ENCODE results near the gene RBFOX2.
A peak's percentile ranks its signal among the peaks of the same experiment; 100 is the strongest.
"Not testable (repeated sequence)": the region's sequence is repeated elsewhere in the genome, so short reads cannot be mapped to it uniquely, and the experiment has no call there.

Gene RBFOX2

DNA sequence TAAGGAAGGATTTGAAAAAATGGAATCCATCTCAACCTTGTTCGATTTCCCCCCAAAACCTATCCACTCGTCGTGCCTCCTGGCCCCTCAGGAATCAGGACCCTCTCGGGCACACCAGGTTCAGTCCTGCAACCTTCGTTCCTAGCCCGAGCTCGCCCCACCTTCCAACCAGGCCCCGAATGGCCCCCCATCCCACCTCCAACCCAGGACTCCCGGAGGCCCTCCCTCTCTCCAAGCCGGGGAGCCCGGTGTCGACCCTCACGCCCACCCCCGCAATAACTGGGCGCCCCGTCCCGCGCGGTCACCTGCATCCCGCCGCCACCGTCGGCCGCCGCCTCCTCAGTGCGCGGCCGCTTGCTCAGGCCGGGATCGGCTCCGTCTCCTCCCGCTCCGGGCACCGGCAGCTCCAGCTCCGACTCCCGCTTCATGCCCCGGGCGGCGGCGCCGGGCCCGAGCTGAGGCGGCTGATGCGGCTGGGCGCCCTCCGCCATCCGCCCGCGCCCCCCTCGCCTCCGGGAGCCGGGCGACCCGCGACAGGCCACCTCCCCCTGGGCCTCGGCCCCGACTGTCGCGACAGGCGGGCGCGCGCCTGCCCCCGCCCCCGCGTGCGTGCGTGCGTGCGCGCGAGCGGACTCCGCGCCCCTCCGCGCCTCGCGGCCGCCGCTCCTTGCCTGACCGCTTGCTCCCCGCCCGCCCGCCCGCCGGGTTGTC is 534 bp downstream of the RBFOX2 start:
- Mint-ChIP-seq H3K27me3 (peaks cover 61% of the 10 kb centered on the region), H3K4me3 (peak overlapping the region; percentile 64), H3K36me3 (no peaks in the 10 kb centered on the region), H3K4me1 (peaks cover 14% of the 10 kb centered on the region), H3K27ac (peak overlapping the region; percentile 2), H3K9me3 (no peaks in the 10 kb centered on the region)
- DNase-seq, result no peak
- CTCF ChIA-PET, result interaction anchor here (0.6 to 1.8 kb wide), 4 partner anchors 38 to 1656 kb away, joined by 3 to 13 read pairs (median 4); no protein-coding TSS in a partner anchor

DNA sequence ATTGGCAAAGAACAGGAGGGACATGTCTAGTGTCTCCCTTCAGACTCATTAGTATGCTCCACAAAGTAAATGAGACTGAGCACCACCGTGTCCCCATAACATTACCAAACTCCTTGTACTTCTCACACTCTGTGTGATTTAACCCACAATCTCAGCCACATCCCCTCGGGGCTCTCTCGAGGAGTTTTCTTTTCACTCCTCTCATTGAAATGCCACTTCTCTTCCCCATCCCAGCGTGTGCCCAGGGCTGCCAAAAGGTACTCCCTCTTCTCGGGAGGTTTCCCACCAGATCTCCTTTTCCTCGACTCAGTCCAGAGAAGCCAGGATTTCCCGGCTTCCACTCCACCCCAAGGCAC is 1.1 kb downstream of the RBFOX2 start:
- no peaks in the 10 kb centered on the region for H3K36me3 Mint-ChIP-seq
- CTCF ChIA-PET, result interaction anchor here (0.6 to 1.2 kb wide), 2 partner anchors 38 to 1655 kb away, joined by 3 read pairs; no protein-coding TSS in a partner anchor
- H3K9me3 Mint-ChIP-seq, result no peaks in the 10 kb centered on the region
- peaks cover 56% of the 10 kb centered on the region for H3K27me3 Mint-ChIP-seq
- peaks cover 14% of the 10 kb centered on the region for H3K4me1 Mint-ChIP-seq
- peak overlapping the region; percentile 64 for H3K4me3 Mint-ChIP-seq
- no peak for DNase-seq
- peak overlapping the region; percentile 2 for H3K27ac Mint-ChIP-seq

DNA sequence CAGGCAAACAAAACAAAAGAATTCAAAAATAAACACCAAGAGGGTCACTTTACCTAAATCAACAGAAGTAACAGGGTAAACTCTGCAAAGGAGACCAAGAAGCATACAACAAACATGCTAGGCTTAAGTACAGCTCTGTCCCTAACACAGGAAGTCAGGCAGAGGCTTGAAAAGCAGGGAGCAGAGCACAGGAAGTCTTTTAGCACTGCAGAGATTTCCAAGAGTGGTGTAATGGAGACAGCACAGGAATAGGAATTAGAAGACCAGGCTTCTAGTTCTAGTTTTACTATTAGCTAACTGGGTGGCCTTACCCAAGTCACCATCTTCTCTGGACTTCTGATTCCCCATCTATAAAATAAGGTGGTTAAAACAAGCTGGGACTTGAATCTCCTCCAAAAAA is 1.9 kb downstream of the RBFOX2 start:
- DNase-seq, result no peak

DNA sequence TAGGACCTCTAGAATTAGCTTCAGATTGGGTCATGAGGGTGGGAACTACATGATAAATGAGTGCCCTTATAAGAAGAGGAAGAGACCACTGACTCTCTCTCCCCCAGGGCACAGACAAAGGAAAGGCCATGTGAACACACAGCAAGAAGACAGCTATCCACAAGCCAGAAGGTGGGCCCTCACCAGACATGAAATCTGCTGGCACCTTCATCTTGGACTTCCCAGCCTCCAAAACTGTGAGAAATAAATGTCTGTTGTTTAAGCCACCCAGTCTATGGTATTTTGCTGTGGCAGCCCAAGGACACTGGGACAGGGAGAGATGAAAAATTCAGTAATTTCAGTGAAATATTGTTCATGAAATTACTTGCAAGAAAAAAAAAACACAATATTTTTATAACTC is 5.9 kb downstream of the RBFOX2 start:
- H3K4me3 Mint-ChIP-seq, result no peak overlapping the region
- H3K27ac Mint-ChIP-seq, result no peak overlapping the region
- CTCF ChIA-PET, result interaction anchor here (1.6 kb wide), 1 partner anchor 43 kb away, joined by 4 read pairs; no protein-coding TSS in a partner anchor
- no peaks in the 10 kb centered on the region for H3K36me3 Mint-ChIP-seq
- DNase-seq, result no peak
- H3K9me3 Mint-ChIP-seq, result no peaks in the 10 kb centered on the region
- peaks cover 22% of the 10 kb centered on the region for H3K27me3 Mint-ChIP-seq
- peaks cover 9% of the 10 kb centered on the region for H3K4me1 Mint-ChIP-seq

More for the DNA sequence above, 1.9 kb downstream of the RBFOX2 start:
- Mint-ChIP-seq H3K4me3 (no peak overlapping the region), H3K9me3 (no peaks in the 10 kb centered on the region), H3K27me3 (peaks cover 48% of the 10 kb centered on the region), H3K27ac (no peak overlapping the region), H3K36me3 (no peaks in the 10 kb centered on the region), H3K4me1 (peaks cover 17% of the 10 kb centered on the region)
- CTCF ChIA-PET, result interaction anchor here (1.2 kb wide), 1 partner anchor 39 kb away, joined by 3 read pairs; no protein-coding TSS in a partner anchor

DNA sequence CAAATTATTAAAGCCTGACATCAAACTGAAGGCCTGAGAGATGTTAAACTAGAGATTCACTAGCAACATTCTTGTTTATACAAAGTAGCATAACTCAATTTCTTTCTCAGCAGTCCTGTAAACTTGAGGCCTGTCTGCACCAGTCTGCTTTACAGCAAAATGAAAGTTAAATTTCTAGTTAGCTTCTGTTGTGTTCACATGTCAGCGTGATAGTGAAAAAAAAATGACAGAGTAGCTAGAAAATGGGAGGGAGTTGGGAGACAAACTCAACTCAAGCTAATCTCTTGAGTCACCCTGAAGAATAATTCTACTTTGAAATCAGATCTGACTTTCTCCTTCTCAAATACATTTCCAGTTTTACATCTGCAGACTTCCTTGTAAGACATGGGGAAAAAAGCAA is 6.5 kb downstream of the RBFOX2 start:
- DNase-seq, result no peak
- CTCF ChIA-PET, result interaction anchor here (1.6 kb wide), 1 partner anchor 44 kb away, joined by 4 read pairs; no protein-coding TSS in a partner anchor

DNA sequence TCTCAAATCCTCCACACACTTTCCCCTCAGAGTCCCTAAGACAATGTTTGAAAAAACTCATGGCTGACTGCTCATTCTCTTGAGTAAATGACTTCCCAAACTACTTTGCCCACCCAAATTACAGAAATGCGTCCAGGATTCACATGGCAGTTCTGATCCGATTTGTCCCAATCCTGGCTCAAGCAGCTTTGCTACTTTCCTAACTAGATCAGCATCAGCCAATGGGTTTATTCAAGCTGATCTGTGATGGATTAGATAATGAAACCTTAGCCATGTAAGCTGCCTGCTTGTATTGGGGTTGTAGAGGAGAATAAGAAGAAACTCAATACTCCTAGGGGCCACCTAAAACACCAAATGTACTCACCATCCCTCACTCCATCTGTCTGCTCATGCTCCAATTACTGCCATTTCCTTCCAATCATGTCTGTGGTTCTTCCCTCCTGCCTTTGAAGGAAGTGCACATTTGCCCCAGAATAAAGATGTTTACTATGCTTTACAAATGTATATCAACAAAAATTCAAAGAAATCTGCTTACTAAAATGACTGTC is 6.9 kb downstream of the RBFOX2 start:
- H3K9me3 Mint-ChIP-seq, result no peaks in the 10 kb centered on the region
- DNase-seq, result no peak
- peaks cover 5% of the 10 kb centered on the region for H3K4me1 Mint-ChIP-seq
- CTCF ChIA-PET, result interaction anchor here (1.6 kb wide), 1 partner anchor 44 kb away, joined by 4 read pairs; no protein-coding TSS in a partner anchor
- H3K27ac Mint-ChIP-seq, result no peak overlapping the region
- H3K36me3 Mint-ChIP-seq, result no peaks in the 10 kb centered on the region
- no peak overlapping the region for H3K4me3 Mint-ChIP-seq
- peaks cover 12% of the 10 kb centered on the region for H3K27me3 Mint-ChIP-seq

More for the DNA sequence above, 6.5 kb downstream of the RBFOX2 start:
- no peak overlapping the region for H3K4me3 Mint-ChIP-seq
- peaks cover 5% of the 10 kb centered on the region for H3K4me1 Mint-ChIP-seq
- H3K27ac Mint-ChIP-seq, result no peak overlapping the region
- peaks cover 16% of the 10 kb centered on the region for H3K27me3 Mint-ChIP-seq
- H3K36me3 Mint-ChIP-seq, result no peaks in the 10 kb centered on the region
- H3K9me3 Mint-ChIP-seq, result no peaks in the 10 kb centered on the region

DNA sequence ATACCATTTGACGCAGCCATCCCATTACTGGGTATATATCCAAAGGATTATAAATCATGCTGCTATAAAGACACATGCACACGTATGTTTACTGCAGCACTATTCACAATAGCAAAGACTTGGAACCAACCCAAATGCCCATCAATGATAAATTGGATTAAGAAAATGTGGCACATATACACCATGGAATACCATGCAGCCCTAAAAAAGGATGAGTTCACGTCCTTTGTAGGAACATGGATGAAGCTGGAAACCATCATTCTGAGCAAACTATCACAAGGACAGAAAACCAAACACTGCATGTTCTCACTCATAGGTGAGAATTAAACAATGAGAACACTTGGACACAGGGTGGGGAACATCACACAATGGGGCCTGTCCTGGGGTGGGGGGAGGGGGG is 7.8 kb downstream of the RBFOX2 start:
- H3K36me3 Mint-ChIP-seq, CTCF ChIA-PET, H3K27ac Mint-ChIP-seq, DNase-seq, H3K9me3 Mint-ChIP-seq, H3K4me1 Mint-ChIP-seq, H3K4me3 Mint-ChIP-seq: not testable (repeated sequence)
- H3K27me3 Mint-ChIP-seq, result peaks cover 10% of the 10 kb centered on the region

DNA sequence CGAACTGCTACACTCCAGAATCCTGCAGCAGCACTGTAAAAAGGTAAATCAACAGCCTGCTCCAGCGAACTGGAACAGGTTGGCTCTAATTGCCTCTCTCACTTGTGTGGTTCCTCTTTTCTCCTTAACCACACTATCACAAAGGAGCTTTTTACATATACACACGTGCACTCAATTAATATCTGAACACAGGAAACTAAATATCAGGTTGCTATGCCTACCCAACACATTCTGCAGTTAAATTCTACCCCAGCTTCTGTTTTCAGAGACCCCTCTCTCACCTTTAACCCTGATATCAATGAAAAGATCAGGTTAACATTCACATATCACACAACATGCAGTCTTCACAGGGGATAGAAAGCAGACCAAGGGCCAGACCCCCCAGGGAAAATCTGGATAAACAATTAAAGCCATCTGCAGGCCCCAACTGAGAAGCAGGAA is 11.0 kb downstream of the RBFOX2 start:
- CTCF ChIA-PET, result interaction anchor here (1.2 kb wide), 1 partner anchor 49 kb away, joined by 3 read pairs; no protein-coding TSS in a partner anchor
- no peak for DNase-seq
- Mint-ChIP-seq H3K27ac (no peak overlapping the region), H3K36me3 (no peaks in the 10 kb centered on the region), H3K27me3 (peaks cover 11% of the 10 kb centered on the region), H3K9me3 (no peaks in the 10 kb centered on the region), H3K4me1 (peaks cover 5% of the 10 kb centered on the region), H3K4me3 (no peak overlapping the region)

DNA sequence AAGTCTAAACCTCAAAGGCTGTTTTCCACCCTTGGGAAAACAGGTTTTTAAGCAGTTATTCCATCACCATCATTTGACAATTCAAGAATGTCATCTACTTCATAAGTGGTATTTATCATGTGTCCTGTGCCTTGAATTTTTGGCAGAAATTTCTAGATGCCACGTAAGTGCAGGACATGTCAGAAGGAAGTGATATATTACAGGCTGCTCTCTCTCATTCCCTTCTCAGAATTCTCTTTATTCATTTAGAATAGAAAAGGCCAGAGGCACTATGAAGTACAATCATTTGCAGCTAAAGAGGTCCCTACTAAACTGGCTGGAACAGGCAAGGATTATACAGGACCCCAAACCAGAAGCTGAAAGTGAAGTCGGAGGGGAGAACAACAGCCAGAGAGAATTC is 11.9 kb downstream of the RBFOX2 start:
- Mint-ChIP-seq H3K27ac (no peak overlapping the region), H3K36me3 (no peaks in the 10 kb centered on the region), H3K4me1 (peaks cover 2% of the 10 kb centered on the region), H3K27me3 (peaks cover 11% of the 10 kb centered on the region), H3K4me3 (no peak overlapping the region), H3K9me3 (no peaks in the 10 kb centered on the region)
- DNase-seq, result no peak
- CTCF ChIA-PET, result interaction anchor here (0.6 kb wide), 1 partner anchor 23 kb away, joined by 3 read pairs; no protein-coding TSS in a partner anchor

DNA sequence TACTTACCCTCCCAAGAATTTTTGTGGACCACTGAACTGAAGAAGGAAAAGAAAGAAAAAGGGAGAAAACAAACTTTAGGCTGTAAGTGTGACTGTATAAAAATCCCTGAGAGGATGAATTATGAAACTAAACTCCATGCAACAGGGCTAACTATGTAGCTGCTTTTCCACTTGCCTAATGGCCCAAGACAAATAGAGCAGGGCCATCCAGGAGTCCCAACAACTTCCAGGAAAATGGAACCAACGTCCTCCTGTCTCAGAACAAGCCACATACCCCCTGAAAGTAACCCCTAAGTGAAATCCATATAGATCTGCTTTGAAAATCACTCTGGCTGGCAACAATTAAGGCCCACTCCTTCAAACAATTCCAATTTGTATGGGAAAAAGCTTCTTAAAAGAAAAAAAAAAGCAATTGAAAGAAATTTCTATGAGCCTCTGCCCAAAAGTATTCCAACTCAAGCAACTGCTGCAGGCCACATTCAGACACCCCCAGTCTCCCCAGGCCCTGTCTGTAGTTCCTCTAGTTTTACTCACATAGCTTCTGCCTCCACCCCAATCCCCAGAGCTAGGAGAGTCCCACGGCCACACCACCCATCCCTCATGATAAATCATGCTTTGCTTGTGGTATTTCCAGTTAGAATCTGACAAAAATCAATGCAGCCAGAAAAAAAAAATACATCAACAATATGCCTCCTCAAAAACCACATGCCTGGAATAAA is 12.7 kb downstream of the RBFOX2 start:
- CTCF ChIA-PET, result interaction anchor here (1.1 kb wide), 1 partner anchor 50 kb away, joined by 3 read pairs; no protein-coding TSS in a partner anchor
- H3K27me3 Mint-ChIP-seq, result peaks cover 11% of the 10 kb centered on the region
- H3K4me3 Mint-ChIP-seq, result no peak overlapping the region
- H3K36me3 Mint-ChIP-seq, result no peaks in the 10 kb centered on the region
- H3K27ac Mint-ChIP-seq, result no peak overlapping the region
- DNase-seq, result no peak
- H3K4me1 Mint-ChIP-seq, result no peaks in the 10 kb centered on the region
- no peaks in the 10 kb centered on the region for H3K9me3 Mint-ChIP-seq

DNA sequence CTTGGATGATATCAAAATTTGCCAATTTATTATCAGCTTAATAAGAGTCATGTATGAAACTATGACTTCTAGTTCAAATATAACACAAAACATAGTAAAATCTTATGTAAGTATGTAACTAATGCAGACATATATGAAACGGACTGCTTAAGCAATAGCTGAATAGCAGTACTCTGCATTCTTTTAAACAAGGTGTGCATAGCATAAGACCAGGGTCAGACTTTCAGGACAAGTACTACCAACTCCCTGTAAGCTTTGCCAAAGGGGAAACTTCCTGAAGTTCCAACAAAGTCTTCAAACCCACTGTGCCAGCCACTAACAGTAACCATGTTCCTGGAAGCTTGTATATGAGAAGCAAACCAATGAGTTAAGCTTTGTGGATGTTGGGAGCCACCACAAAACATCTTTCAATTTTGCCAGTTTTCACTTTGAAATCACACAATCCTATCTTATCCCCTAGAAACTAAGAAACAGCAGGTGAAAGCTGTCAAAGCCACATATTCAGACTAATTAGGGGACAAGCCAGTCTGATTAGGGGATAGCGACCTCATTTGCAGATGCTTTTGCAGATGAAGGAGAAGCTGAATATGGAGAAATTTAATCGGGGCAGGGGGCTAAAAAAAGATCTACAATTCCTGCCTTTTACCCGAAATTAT is 13.3 kb downstream of the RBFOX2 start:
- Mint-ChIP-seq H3K27me3 (peaks cover 11% of the 10 kb centered on the region), H3K36me3 (no peaks in the 10 kb centered on the region), H3K9me3 (no peaks in the 10 kb centered on the region), H3K4me1 (no peaks in the 10 kb centered on the region), H3K4me3 (no peak overlapping the region), H3K27ac (no peak overlapping the region)
- CTCF ChIA-PET, result interaction anchor here (1.0 to 1.1 kb wide), 2 partner anchors 50 to 51 kb away, joined by 3 read pairs; no protein-coding TSS in a partner anchor
- no peak for DNase-seq

DNA sequence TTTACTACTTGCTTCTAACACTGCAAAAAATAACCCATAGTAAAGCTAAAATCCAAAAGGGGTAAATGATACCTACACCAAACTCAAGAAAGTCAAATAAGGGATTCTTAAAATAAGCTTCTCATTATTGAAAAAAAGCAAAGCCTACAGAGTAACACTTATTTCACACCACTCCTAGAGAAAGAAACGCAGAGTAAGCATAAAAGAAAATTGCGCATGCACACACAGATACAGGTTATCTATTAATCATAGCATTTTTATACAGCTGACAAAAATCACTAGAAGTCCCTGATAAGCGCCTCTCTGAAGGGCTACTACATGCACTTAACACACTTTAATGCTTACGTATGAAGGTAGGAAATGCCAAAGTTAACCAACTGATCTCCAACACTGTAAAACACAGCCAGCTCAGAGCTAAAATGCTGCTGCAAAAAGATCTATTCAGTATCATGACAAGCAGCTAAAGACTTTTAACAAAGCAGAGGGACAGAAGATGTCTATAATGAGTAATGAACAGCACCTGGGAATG is 14.0 kb downstream of the RBFOX2 start:
- CTCF ChIA-PET, result interaction anchor here (1.0 kb wide), 1 partner anchor 51 kb away, joined by 3 read pairs; no protein-coding TSS in a partner anchor
- no peaks in the 10 kb centered on the region for H3K4me1 Mint-ChIP-seq
- H3K36me3 Mint-ChIP-seq, result no peaks in the 10 kb centered on the region
- H3K27me3 Mint-ChIP-seq, result peaks cover 11% of the 10 kb centered on the region
- DNase-seq, result no peak
- no peak overlapping the region for H3K27ac Mint-ChIP-seq
- no peaks in the 10 kb centered on the region for H3K9me3 Mint-ChIP-seq
- no peak overlapping the region for H3K4me3 Mint-ChIP-seq

DNA sequence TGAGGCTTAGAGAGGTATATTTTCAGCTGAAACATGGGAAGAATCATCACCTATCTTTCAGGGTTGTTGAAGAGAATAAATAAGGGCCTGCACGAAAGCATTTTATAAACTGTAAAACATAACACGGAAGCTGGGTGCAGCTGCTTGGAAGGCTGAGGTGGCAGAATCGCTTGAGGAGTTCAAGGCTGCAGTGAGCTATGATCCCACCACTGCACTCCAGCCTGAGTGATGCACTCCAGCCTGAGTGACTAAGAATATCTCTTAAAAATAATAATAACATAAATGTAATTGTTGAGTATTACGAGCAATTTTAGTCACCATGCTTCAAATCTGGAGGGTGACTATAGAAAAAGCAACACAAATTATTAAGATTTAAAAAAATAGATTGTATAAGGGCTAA is 16.3 kb downstream of the RBFOX2 start:
- Mint-ChIP-seq H3K36me3 (no peaks in the 10 kb centered on the region), H3K27me3 (peaks cover 7% of the 10 kb centered on the region), H3K27ac (no peak overlapping the region), H3K9me3 (no peaks in the 10 kb centered on the region), H3K4me1 (no peaks in the 10 kb centered on the region), H3K4me3 (no peak overlapping the region)
- no peak for DNase-seq
- CTCF ChIA-PET, result no interaction called here

DNA sequence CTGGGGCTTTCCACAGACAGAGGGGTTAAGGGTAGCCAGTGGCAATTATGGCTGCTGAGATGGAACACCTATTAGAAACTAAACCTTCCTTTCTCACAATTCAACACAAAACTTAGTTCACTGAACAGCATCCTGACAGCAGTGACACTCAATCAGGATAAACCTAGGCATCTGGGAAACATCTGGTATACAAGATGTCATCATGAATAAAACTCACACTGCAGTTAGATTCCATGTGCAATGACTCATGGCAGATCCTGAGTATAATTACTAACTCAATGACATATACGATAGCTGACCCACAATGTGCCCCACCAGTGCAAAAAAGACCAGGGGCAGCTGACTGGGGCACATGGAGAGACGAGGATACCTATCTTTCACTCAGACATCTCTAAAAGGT is 17.7 kb downstream of the RBFOX2 start:
- Mint-ChIP-seq H3K27me3 (peaks cover 7% of the 10 kb centered on the region), H3K36me3 (no peaks in the 10 kb centered on the region), H3K4me3 (no peak overlapping the region), H3K9me3 (no peaks in the 10 kb centered on the region), H3K4me1 (no peaks in the 10 kb centered on the region), H3K27ac (no peak overlapping the region)
- CTCF ChIA-PET, result no interaction called here
- DNase-seq, result no peak
